Nephron progenitor cell (in vitro differentiated cells): ENCODE measurements around the gene SLC16A14.

ENCODE experiments used
- DNase-seq: peaks from one replicate; pipeline ENCODE4 v3.0.0; 2021
- H3K27ac Mint-ChIP-seq: 2 replicates; pipeline ENCODE4 v1.8.0; 2021; ENCODE audit warnings: mild to moderate bottlenecking, moderate library complexity, mixed read lengths
- H3K27me3 Mint-ChIP-seq: 2 replicates; pipeline ENCODE4 v1.8.0; 2021; ENCODE audit warnings: mild to moderate bottlenecking, low read depth, mixed read lengths; ENCODE audit not compliant: poor library complexity
- H3K36me3 Mint-ChIP-seq: 2 replicates; pipeline ENCODE4 v1.8.0; 2021; ENCODE audit warnings: low read depth, mixed read lengths
- H3K4me1 Mint-ChIP-seq: 2 replicates; pipeline ENCODE4 v1.8.0; 2021; ENCODE audit warnings: mixed read lengths
- H3K4me3 Mint-ChIP-seq: 2 replicates; pipeline ENCODE4 v1.8.0; 2021; ENCODE audit warnings: mild to moderate bottlenecking, moderate library complexity, mixed read lengths
- H3K9me3 Mint-ChIP-seq: 2 replicates; pipeline ENCODE4 v1.8.0; 2021; ENCODE audit warnings: mild to moderate bottlenecking, moderate library complexity, mixed read lengths
- CTCF ChIP-seq: fragments of 200-600 bp; sonication (generic); IDR thresholded peaks from 2 replicates; pipeline ENCODE4 v1.5.0; 2021; ENCODE audit warnings: antibody characterized with exemption

SLC16A14 gene

GRCh38 chr2:230048010-230048671 is 20.6 kb downstream of the SLC16A14 start:
- DNase-seq: no peak
- no peak overlapping the region for H3K27ac Mint-ChIP-seq
- H3K36me3 Mint-ChIP-seq: peaks cover 9% of the 10 kb centered on the region
- no peak for TF ChIP-seq CTCF
- H3K4me3 Mint-ChIP-seq: no peak overlapping the region
- no peaks in the 10 kb centered on the region for H3K4me1 Mint-ChIP-seq
- peaks cover 8% of the 10 kb centered on the region for H3K27me3 Mint-ChIP-seq
- no peaks in the 10 kb centered on the region for H3K9me3 Mint-ChIP-seq

DNA sequence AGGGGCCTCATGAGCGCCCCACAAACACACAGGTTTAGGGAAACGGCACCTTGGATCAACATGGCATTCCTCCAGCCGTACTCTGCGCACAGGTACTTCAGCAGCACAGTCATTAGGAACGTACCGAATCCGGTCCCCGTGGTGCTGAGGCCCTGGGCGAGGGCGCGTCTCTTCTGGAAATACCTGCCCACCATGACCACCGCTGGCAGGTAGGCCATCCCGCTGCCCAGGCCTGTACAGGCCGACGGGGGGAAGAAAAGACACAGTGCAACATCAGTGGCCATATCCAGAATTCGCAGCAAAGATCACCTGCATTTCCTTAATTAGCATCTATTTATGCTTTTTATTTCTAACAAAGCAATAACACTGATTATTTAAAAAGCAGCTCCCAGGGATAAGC is 22.2 kb downstream of the SLC16A14 start:
- H3K9me3 Mint-ChIP-seq: no peaks in the 10 kb centered on the region
- DNase-seq: no peak
- H3K4me1 Mint-ChIP-seq: no peaks in the 10 kb centered on the region
- no peak overlapping the region for H3K27ac Mint-ChIP-seq
- H3K27me3 Mint-ChIP-seq: peaks cover 13% of the 10 kb centered on the region
- H3K4me3 Mint-ChIP-seq: no peak overlapping the region
- H3K36me3 Mint-ChIP-seq: peaks cover 9% of the 10 kb centered on the region
- no peak for TF ChIP-seq CTCF

- Mint-ChIP-seq H3K27ac (no peak overlapping the region), H3K4me1 (no peaks in the 10 kb centered on the region), H3K27me3 (peaks cover 16% of the 10 kb centered on the region), H3K36me3 (peaks cover 9% of the 10 kb centered on the region), H3K4me3 (no peak overlapping the region), H3K9me3 (no peaks in the 10 kb centered on the region)
- TF ChIP-seq CTCF: no peak
- no peak for DNase-seq
Observed at GRCh38 chr2:230043461-230043860, 25.3 kb downstream of the SLC16A14 start.

DNA sequence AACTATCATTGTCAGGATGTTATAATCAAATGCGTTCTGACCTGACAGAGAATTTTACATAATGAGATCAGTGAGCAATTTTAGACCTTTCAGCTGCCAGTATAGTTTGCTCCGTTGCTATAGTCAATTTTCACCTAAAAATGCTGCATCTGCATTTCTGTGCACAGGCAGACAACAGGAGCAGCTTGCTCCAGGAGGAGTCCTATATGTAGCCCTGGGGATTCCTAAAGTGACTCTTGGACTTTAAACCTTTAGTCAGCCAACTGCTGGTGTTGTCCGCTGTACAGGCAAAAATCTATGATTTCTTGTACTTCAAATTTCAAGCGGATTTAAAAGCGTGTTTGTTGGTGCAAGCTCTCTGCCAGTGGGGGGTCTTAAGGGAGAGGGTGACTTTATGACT is 25.7 kb downstream of the SLC16A14 start:
- H3K4me1 Mint-ChIP-seq: no peaks in the 10 kb centered on the region
- no peak for DNase-seq
- H3K27ac Mint-ChIP-seq: no peak overlapping the region
- no peak for TF ChIP-seq CTCF
- H3K4me3 Mint-ChIP-seq: no peak overlapping the region
- H3K27me3 Mint-ChIP-seq: peaks cover 16% of the 10 kb centered on the region
- H3K36me3 Mint-ChIP-seq: peaks cover 9% of the 10 kb centered on the region
- H3K9me3 Mint-ChIP-seq: no peaks in the 10 kb centered on the region

DNA sequence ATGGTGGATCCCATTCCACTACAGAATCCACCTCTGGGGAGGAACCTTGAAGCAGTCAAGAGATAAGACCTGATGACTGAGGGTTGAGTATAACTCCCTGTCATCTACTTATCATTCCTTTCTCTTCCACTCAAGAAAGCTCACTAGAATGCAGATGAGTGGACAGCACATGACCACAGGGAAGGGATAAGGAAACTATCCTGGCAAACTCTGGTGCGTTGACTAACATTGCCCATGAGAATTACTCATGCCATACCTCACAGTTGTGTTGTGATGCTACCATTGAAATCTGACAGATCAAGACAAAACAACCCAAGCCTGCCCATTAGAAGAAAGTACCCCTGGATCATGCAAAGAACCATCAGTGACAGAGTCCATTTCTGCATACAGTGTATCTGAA is 26.5 kb downstream of the SLC16A14 start:
- no peak for TF ChIP-seq CTCF
- peaks cover 9% of the 10 kb centered on the region for H3K36me3 Mint-ChIP-seq
- H3K9me3 Mint-ChIP-seq: no peaks in the 10 kb centered on the region
- H3K27me3 Mint-ChIP-seq: peaks cover 15% of the 10 kb centered on the region
- H3K27ac Mint-ChIP-seq: no peak overlapping the region
- H3K4me1 Mint-ChIP-seq: no peaks in the 10 kb centered on the region
- H3K4me3 Mint-ChIP-seq: no peak overlapping the region
- no peak for DNase-seq

- Mint-ChIP-seq H3K27ac (no peak overlapping the region), H3K27me3 (peaks cover 6% of the 10 kb centered on the region), H3K9me3 (no peaks in the 10 kb centered on the region), H3K4me3 (no peak overlapping the region), H3K36me3 (no peaks in the 10 kb centered on the region), H3K4me1 (no peaks in the 10 kb centered on the region)
- no peak for TF ChIP-seq CTCF
- no peak for DNase-seq
Observed at GRCh38 chr2:230023313-230023712, 45.4 kb downstream of the SLC16A14 start.
